Mucosa of rectum (tissue), 2 donors: ENCODE results near the gene PLK2.
A peak's percentile ranks its signal among the peaks of the same experiment; 100 is the strongest.

Experiments used
- H3K27ac ChIP-seq, 2 donors: one replicate each; pipeline ENCODE4 v1.7.0; 2013; ENCODE audit warnings: inconsistent platforms in 2 of 2, low read depth in 2 of 2, low read length in 2 of 2
- H3K27me3 ChIP-seq, 2 donors: one replicate each; pipeline ENCODE4 v1.7.0; 2013; ENCODE audit warnings: low read length in 2 of 2; ENCODE audit not compliant: control insufficient read depth in 2 of 2, insufficient read depth in 2 of 2
- H3K36me3 ChIP-seq, 2 donors: one replicate each; pipeline ENCODE4 v1.7.0; 2013; ENCODE audit warnings: low read length in 2 of 2; ENCODE audit not compliant: control insufficient read depth in 2 of 2, insufficient read depth in 2 of 2
- H3K4me1 ChIP-seq, 2 donors: one replicate each; pipeline ENCODE4 v1.7.0; 2013; ENCODE audit warnings: low read length in 2 of 2, mild to moderate bottlenecking in 1 of 2; ENCODE audit not compliant: control insufficient read depth in 2 of 2, insufficient read depth in 2 of 2
- H3K4me3 ChIP-seq, 2 donors: one replicate each; pipeline ENCODE4 v1.7.0; 2013; ENCODE audit warnings: low read length in 2 of 2
- H3K9ac ChIP-seq, 2 donors: one replicate each; pipeline ENCODE4 v1.7.0; 2013; ENCODE audit warnings: low read length in 2 of 2, low read depth in 1 of 2, mild to moderate bottlenecking in 1 of 2
- H3K9me3 ChIP-seq, 2 donors: one replicate each; pipeline ENCODE4 v1.7.0; 2013; ENCODE audit warnings: low read length in 2 of 2; ENCODE audit not compliant: control insufficient read depth in 2 of 2
- donor health status: healthy.
- donor health status: Normal muscosa, but diverticular disease.

Gene PLK2

GRCh38 chr5:58459146-58460001 lies 512 bp downstream of the PLK2 start:
- Histone ChIP-seq H3K27me3 (no peaks in the 10 kb centered on the region), H3K9ac (peak overlapping the region; percentile 78 to 95), H3K36me3 (peaks cover 17 to 23% of the 10 kb centered on the region in 2 donors), H3K9me3 (no peaks in the 10 kb centered on the region), H3K27ac (peak overlapping the region; percentile 95), H3K4me1 (peaks cover 3 to 19% of the 10 kb centered on the region in 2 donors), H3K4me3 (peak overlapping the region; percentile 84 to 94)

GRCh38 chr5:58458743-58459145 lies 1.1 kb downstream of the PLK2 start:
- Histone ChIP-seq H3K4me3 (peak overlapping the region; percentile 84 to 94), H3K9me3 (no peaks in the 10 kb centered on the region), H3K27me3 (no peaks in the 10 kb centered on the region), H3K4me1 (peaks cover 3 to 22% of the 10 kb centered on the region in 2 donors), H3K27ac (no peak overlapping the region), H3K9ac (peak overlapping the region; percentile 43 to 95), H3K36me3 (peaks cover 17 to 26% of the 10 kb centered on the region in 2 donors)

GRCh38 chr5:58458141-58458742 lies 1.6 kb downstream of the PLK2 start:
- no peak overlapping the region for H3K27ac ChIP-seq
- peaks cover 3 to 25% of the 10 kb centered on the region in 2 donors for H3K4me1 ChIP-seq
- peak overlapping the region; percentile 84 to 94 for H3K4me3 ChIP-seq
- no peaks in the 10 kb centered on the region for H3K9me3 ChIP-seq
- no peaks in the 10 kb centered on the region for H3K27me3 ChIP-seq
- peak overlapping the region; percentile 36 to 95 for H3K9ac ChIP-seq
- peaks cover 17 to 26% of the 10 kb centered on the region in 2 donors for H3K36me3 ChIP-seq

- H3K4me1 ChIP-seq: peaks cover 3 to 17% of the 10 kb centered on the region in 2 donors
- no peak overlapping the region for H3K27ac ChIP-seq
- no peaks in the 10 kb centered on the region for H3K9me3 ChIP-seq
- peak overlapping the region in 1 of 2 donors; percentile 55 for H3K4me3 ChIP-seq
- peaks cover 17 to 26% of the 10 kb centered on the region in 2 donors for H3K36me3 ChIP-seq
- no peaks in the 10 kb centered on the region for H3K27me3 ChIP-seq
- no peak overlapping the region for H3K9ac ChIP-seq
These were observed 2.8 kb downstream of the PLK2 start for GRCh38 chr5:58457050-58457449.

GRCh38 chr5:58456486-58456885 lies 3.4 kb downstream of the PLK2 start:
- Histone ChIP-seq H3K4me3 (peak overlapping the region in 1 of 2 donors; percentile 55), H3K36me3 (peaks cover 17 to 26% of the 10 kb centered on the region in 2 donors), H3K4me1 (peaks cover 0 to 15% of the 10 kb centered on the region in 2 donors), H3K9ac (no peak overlapping the region), H3K27ac (no peak overlapping the region), H3K9me3 (no peaks in the 10 kb centered on the region), H3K27me3 (no peaks in the 10 kb centered on the region)

GRCh38 chr5:58456026-58456425 lies 3.9 kb downstream of the PLK2 start:
- Histone ChIP-seq H3K9me3 (no peaks in the 10 kb centered on the region), H3K4me1 (peaks cover 0 to 14% of the 10 kb centered on the region in 2 donors), H3K27ac (no peak overlapping the region), H3K27me3 (no peaks in the 10 kb centered on the region), H3K36me3 (peaks cover 17 to 26% of the 10 kb centered on the region in 2 donors), H3K4me3 (peak overlapping the region in 1 of 2 donors; percentile 37), H3K9ac (peak overlapping the region in 1 of 2 donors; percentile 10)

GRCh38 chr5:58455480-58455879 lies 4.4 kb downstream of the PLK2 start:
- Histone ChIP-seq H3K27ac (no peak overlapping the region), H3K4me3 (peak overlapping the region in 1 of 2 donors; percentile 39), H3K27me3 (no peaks in the 10 kb centered on the region), H3K9ac (no peak overlapping the region), H3K4me1 (peaks cover 0 to 11% of the 10 kb centered on the region in 2 donors), H3K9me3 (no peaks in the 10 kb centered on the region), H3K36me3 (peaks cover 17 to 26% of the 10 kb centered on the region in 2 donors)

- Histone ChIP-seq H3K27ac (no peak overlapping the region), H3K9ac (no peak overlapping the region), H3K36me3 (peaks cover 17 to 26% of the 10 kb centered on the region in 2 donors)
These were observed 4.8 kb downstream of the PLK2 start for GRCh38 chr5:58455066-58455465.

GRCh38 chr5:58454025-58454424 lies 5.9 kb downstream of the PLK2 start:
- Histone ChIP-seq H3K9ac (no peak overlapping the region), H3K9me3 (no peaks in the 10 kb centered on the region), H3K4me3 (no peak overlapping the region), H3K36me3 (peaks cover 17 to 26% of the 10 kb centered on the region in 2 donors), H3K27ac (no peak overlapping the region), H3K4me1 (peaks cover 0 to 11% of the 10 kb centered on the region in 2 donors), H3K27me3 (no peaks in the 10 kb centered on the region)

More at GRCh38 chr5:58455066-58455465, 4.8 kb downstream of the PLK2 start:
- H3K4me3 ChIP-seq: peak overlapping the region in 1 of 2 donors; percentile 39
- no peaks in the 10 kb centered on the region for H3K27me3 ChIP-seq
- peaks cover 0 to 11% of the 10 kb centered on the region in 2 donors for H3K4me1 ChIP-seq
- H3K9me3 ChIP-seq: no peaks in the 10 kb centered on the region

- Histone ChIP-seq H3K9ac (no peak overlapping the region), H3K9me3 (no peaks in the 10 kb centered on the region), H3K36me3 (peaks cover 17 to 26% of the 10 kb centered on the region in 2 donors), H3K27me3 (no peaks in the 10 kb centered on the region), H3K4me3 (no peak overlapping the region), H3K4me1 (peaks cover 0 to 8% of the 10 kb centered on the region in 2 donors), H3K27ac (no peak overlapping the region)
These were observed 6.6 kb downstream of the PLK2 start for GRCh38 chr5:58453306-58453705.
